HEK293T (cell line): ENCODE measurements around the gene PROB1.
"Not testable (repeated sequence)": the region's sequence is repeated elsewhere in the genome, so short reads cannot be mapped to it uniquely, and the experiment has no call there.

Source experiments
- FOXK2 ChIP-seq: fragments of 450-650 bp; IDR thresholded peaks from 2 replicates; pipeline ENCODE4 v1.6.1; 2016; ENCODE audit warnings: mild to moderate bottlenecking
- L3MBTL2 ChIP-seq: fragments of 450-650 bp; conservative IDR thresholded peaks from 2 replicates; pipeline ENCODE4 v1.6.1; 2016; ENCODE audit warnings: mild to moderate bottlenecking
- PKNOX1 ChIP-seq: fragments of 450-650 bp; IDR thresholded peaks from 2 replicates; pipeline ENCODE4 v1.6.1; 2016
- TARDBP ChIP-seq: fragments of 450-650 bp; IDR thresholded peaks from 2 replicates; pipeline ENCODE4 v1.6.1; 2016

GRCh38 chr5:139386956-139387355 lies 7.9 kb downstream of the PROB1 start:
- TF ChIP-seq PKNOX1, FOXK2, TARDBP, L3MBTL2: not testable (repeated sequence)
